ENCODE data around the gene DPP6.

- TF ChIP-seq POLR2A (IDR thresholded peaks at IDR 0.05) (no peak), EP300 (IDR thresholded peaks at IDR 0.05) (no peak)
- TF ChIP-seq, protein P1, sequence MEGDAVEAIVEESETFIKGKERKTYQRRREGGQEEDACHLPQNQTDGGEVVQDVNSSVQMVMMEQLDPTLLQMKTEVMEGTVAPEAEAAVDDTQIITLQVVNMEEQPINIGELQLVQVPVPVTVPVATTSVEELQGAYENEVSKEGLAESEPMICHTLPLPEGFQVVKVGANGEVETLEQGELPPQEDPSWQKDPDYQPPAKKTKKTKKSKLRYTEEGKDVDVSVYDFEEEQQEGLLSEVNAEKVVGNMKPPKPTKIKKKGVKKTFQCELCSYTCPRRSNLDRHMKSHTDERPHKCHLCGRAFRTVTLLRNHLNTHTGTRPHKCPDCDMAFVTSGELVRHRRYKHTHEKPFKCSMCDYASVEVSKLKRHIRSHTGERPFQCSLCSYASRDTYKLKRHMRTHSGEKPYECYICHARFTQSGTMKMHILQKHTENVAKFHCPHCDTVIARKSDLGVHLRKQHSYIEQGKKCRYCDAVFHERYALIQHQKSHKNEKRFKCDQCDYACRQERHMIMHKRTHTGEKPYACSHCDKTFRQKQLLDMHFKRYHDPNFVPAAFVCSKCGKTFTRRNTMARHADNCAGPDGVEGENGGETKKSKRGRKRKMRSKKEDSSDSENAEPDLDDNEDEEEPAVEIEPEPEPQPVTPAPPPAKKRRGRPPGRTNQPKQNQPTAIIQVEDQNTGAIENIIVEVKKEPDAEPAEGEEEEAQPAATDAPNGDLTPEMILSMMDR (IDR thresholded peaks at IDR 0.05), result no peak
Measured at GRCh38 chr7:154484943-154485342, 432.7 kb downstream of the DPP6 start.

All from tibial nerve (tissue), 4 donors.